GM12878 (cell line): ENCODE results near the gene NFKBIA. TPM values are rescaled to one million over a fixed set of nuclear protein-coding genes. Genes with fewer than 3 reads are reported as not detected.

ENCODE experiments used
- ATAC-seq: fragments of 200-7000 bp; cut with Tn5 transposase; 3 replicates; pipeline ENCODE4 v1.9.1; 2020; ENCODE audit warnings: mild to moderate bottlenecking, moderate library complexity
- BruUV-seq: library from RNA; stranded (reverse); fragments of 400-500 nt; replicated peaks from 2 replicates; lab custom pipeline; 2021; lab: Mats Ljungman, UMichigan
- CTCF ChIA-PET: fragments of 300-600 bp; sonication (Branson Sonifier 250); formaldehyde crosslinking; extraction: SDS; loops from one replicate; lab custom pipeline; 2021; ENCODE audit warnings: inconsistent platforms; lab: Yijun Ruan, JAX
- POLR2A ChIA-PET: fragments of 350-600 bp; formaldehyde crosslinking; extraction: SDS; loops from one replicate; lab custom pipeline; 2021; ENCODE audit warnings: inconsistent platforms; lab: Charles Lee
- RAD21 ChIA-PET: fragments of 300-600 bp; sonication (Branson Sonifier 250); formaldehyde crosslinking; loops from one replicate; lab custom pipeline; 2023; ENCODE audit warnings: antibody characterized with exemption; ENCODE audit not compliant: unreplicated experiment; lab: Charles Lee
- SMC1A ChIA-PET: fragments of 300-600 bp; sonication (Branson Sonifier 250); formaldehyde crosslinking; loops from one replicate; lab custom pipeline; 2023; ENCODE audit not compliant: unreplicated experiment, uncharacterized antibody; lab: Charles Lee
- DNase-seq: peaks from one replicate; pipeline ENCODE4 v3.0.0-alpha.2; 2011; ENCODE audit warnings: low read depth, low spot score
- FAIRE-seq: peaks from 3 replicates; lab custom pipeline; 2011; peaks lifted over from hg19 to GRCh38; lab: Jason Lieb, UNC
- H2AFZ ChIP-seq: 2 replicates; pipeline ENCODE4 v1.6.0; 2011; ENCODE audit warnings: low read depth, low read length, control low read depth; ENCODE audit not compliant: control insufficient read depth
- H3K27ac ChIP-seq: 2 replicates; pipeline ENCODE4 v1.5.1; 2011; ENCODE audit warnings: control low read depth; ENCODE audit not compliant: control insufficient read depth, insufficient read depth
- H3K27me3 ChIP-seq, 2 experiments: replicated peaks in 1 of 2; 2 replicates each; pipeline versions ENCODE4 v1.6.0 to v1.6.1; 2011; ENCODE audit warnings: low read length in 1 of 2; ENCODE audit not compliant: control insufficient read depth in 2 of 2, insufficient read depth in 2 of 2
- H3K36me3 ChIP-seq, 2 experiments: 2 replicates each; pipeline ENCODE4 v1.5.1; 2011; ENCODE audit warnings: low read length in 1 of 2; ENCODE audit not compliant: control insufficient read depth in 2 of 2, insufficient read depth in 2 of 2
- H3K4me1 ChIP-seq: 2 replicates; pipeline ENCODE4 v1.6.1; 2011; ENCODE audit warnings: mild to moderate bottlenecking, low read length, moderate library complexity, mixed read lengths; ENCODE audit not compliant: control insufficient read depth, insufficient read depth
- H3K4me2 ChIP-seq: 2 replicates; pipeline ENCODE4 v1.6.0; 2011; ENCODE audit warnings: control low read depth; ENCODE audit not compliant: control insufficient read depth, insufficient read depth
- H3K4me3 ChIP-seq: fragments of 200-600 bp; sonication (generic); 2 replicates; pipeline ENCODE4 v1.5.1; 2016
- H3K79me2 ChIP-seq: 2 replicates; pipeline ENCODE4 v1.6.0; 2011; ENCODE audit warnings: low read length; ENCODE audit not compliant: control insufficient read depth, insufficient read depth
- H3K9ac ChIP-seq: 2 replicates; pipeline ENCODE4 v1.8.0; 2011; ENCODE audit warnings: low read length, control low read depth, mixed read lengths; ENCODE audit not compliant: control insufficient read depth, insufficient read depth
- H3K9me3 ChIP-seq: replicated peaks from 3 replicates; pipeline ENCODE4 v1.5.1; 2011; ENCODE audit warnings: mild to moderate bottlenecking, low read length; ENCODE audit not compliant: control insufficient read depth, insufficient read depth
- H4K20me1 ChIP-seq: 2 replicates; pipeline ENCODE4 v1.6.0; 2011; ENCODE audit not compliant: control insufficient read depth, insufficient read depth
- EED ChIP-seq: sonication (generic); IDR thresholded peaks from 2 replicates; pipeline ENCODE4 v1.6.1; 2016; ENCODE audit warnings: antibody characterized with exemption, low read depth
- GABPA ChIP-seq: IDR thresholded peaks from 2 replicates; pipeline ENCODE4 v1.6.1; 2014; ENCODE audit warnings: antibody characterized with exemption, low read depth, mild to moderate bottlenecking, inconsistent platforms
- MLLT1 ChIP-seq: fragments of 450-650 bp; IDR thresholded peaks from 2 replicates; pipeline ENCODE4 v1.6.1; 2016; ENCODE audit warnings: mild to moderate bottlenecking
- NFYB ChIP-seq: IDR thresholded peaks from 2 replicates; pipeline ENCODE4 v1.6.1; 2011; ENCODE audit warnings: low read depth, mild to moderate bottlenecking, low read length, improper control_type of control experiment, moderate library complexity; ENCODE audit not compliant: insufficient read depth
- POLR2AphosphoS5 ChIP-seq: IDR thresholded peaks from 2 replicates; pipeline ENCODE4 v1.6.1; 2011; ENCODE audit warnings: mild to moderate bottlenecking, low read length, inconsistent platforms
- SRF ChIP-seq, 2 experiments: IDR thresholded peaks; 2 replicates each; pipeline ENCODE4 v1.6.1; 2011; ENCODE audit warnings: low read depth in 2 of 2, low read length in 2 of 2, mild to moderate bottlenecking in 1 of 2, moderate library complexity in 1 of 2
- TBL1XR1 ChIP-seq: IDR thresholded peaks from 2 replicates; pipeline ENCODE4 v1.6.1; 2012; ENCODE audit warnings: low read depth, low read length, improper control_type of control experiment
- ZNF274 ChIP-seq: IDR thresholded peaks from one replicate; pipeline ENCODE4 v1.8.0; 2011; ENCODE audit not compliant: insufficient read length, insufficient read depth
- WGBS: methylation state at CpG from one replicate; pipeline ENCODE4 v1.1.6; 2016; ENCODE audit warnings: low lambda C conversion rate; ENCODE audit not compliant: insufficient replicate concordance, insufficient coverage; ENCODE audit errors: missing lambda C conversion rate; 5-methylcytosine and 5-hydroxymethylcytosine counted together
- in situ Hi-C: fragments of 300-500 bp; cut with MboI; formaldehyde crosslinking; loops from 9 replicates; pipeline ENCODE4 v1.14.3; 2018; ENCODE audit warnings: mixed read lengths
- intact Hi-C: fragments of 100-400 bp; cut with micrococcal nuclease; formaldehyde crosslinking; loops from one replicate; pipeline ENCODE4 v1.14.2; 2022; ENCODE audit not compliant: unreplicated experiment
- polyA plus RNA-seq, 11 experiments: library from polyadenylated mRNA; depleted of rRNA in 4 of 11; unstranded in 6 of 11; stranded (reverse) in 5 of 11; fragments of >200 nt; fragmentation: Nextera tagmentation in 4 of 11; fragmentation: Illumina TruSeq in 1 of 11; extraction: Ambion mirVana in 4 of 11; extraction: Trizol in 1 of 11; gene quantifications; 1 replicate in 1 of 11; 2 replicates in 10 of 11; pipeline versions ENCODE4 v1.2.1 to v1.2.3, GENCODE V29; 2011 to 2016; ENCODE audit warnings: inconsistent platforms in 2 of 11, missing spikeins in 2 of 11, low read depth in 1 of 11
- total RNA-seq, 4 experiments: library from RNA; depleted of rRNA in 3 of 4; stranded (reverse); fragments of >200 nt in 3 of 4; fragmentation: Illumina TruSeq in 1 of 4; extraction: Trizol in 1 of 4; gene quantifications; 2 replicates each; pipeline versions ENCODE4 v1.2.1 to v1.2.3, GENCODE V29; 2013 to 2021
- TF ChIP-seq, protein P1 (sequence below): IDR thresholded peaks from 2 replicates; pipeline ENCODE4 v1.6.1; 2011; ENCODE audit warnings: low read depth, low read length, improper control_type of control experiment, borderline replicate concordance
- TF ChIP-seq, protein P2 (sequence below): IDR thresholded peaks from 2 replicates; pipeline ENCODE4 v1.6.1; 2012; ENCODE audit warnings: improper control_type of control experiment, low read depth, low read length; ENCODE audit not compliant: insufficient replicate concordance

The NFKBIA gene
- total and polyA plus RNA-seq, 10 of the 15 experiments (the other 5 are each of a cell fraction or from before 2014, with no cell fraction given), result 123 to 419 (median 267) TPM

- no peak for TF ChIP-seq GABPA
- TF ChIP-seq, protein P1, sequence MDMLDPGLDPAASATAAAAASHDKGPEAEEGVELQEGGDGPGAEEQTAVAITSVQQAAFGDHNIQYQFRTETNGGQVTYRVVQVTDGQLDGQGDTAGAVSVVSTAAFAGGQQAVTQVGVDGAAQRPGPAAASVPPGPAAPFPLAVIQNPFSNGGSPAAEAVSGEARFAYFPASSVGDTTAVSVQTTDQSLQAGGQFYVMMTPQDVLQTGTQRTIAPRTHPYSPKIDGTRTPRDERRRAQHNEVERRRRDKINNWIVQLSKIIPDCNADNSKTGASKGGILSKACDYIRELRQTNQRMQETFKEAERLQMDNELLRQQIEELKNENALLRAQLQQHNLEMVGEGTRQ, result no peak
- no peak for TF ChIP-seq TBL1XR1
- TF ChIP-seq, all 136 proteins: peak for 0
Measured at GRCh38 chr14:35387713-35388579, 16.6 kb downstream of the NFKBIA start (continued).

DNA sequence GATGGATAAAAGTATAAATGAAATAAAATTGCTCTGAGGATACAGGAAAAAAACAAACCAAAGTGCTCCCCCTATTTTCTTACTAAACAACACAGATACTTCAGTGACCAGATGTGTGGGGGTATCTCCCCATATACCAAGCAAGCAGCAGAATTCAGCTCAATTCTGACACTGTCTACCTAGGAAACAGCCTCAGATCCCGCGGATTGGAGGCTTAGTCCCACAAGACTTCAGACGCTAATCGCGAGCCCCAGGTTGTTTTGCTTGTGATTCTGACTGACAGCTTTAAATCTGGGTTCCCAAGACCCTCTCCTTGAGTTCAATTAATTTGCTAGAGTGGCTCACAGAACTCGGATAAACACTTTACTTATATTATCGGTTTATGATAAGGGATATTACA, 17.3 kb downstream of the NFKBIA start:
- Histone ChIP-seq H3K4me1 (no peaks in the 10 kb centered on the region), H3K79me2 (no peaks in the 10 kb centered on the region), H3K4me2 (no peak overlapping the region), H3K9ac (no peak overlapping the region), H3K36me3 (no peaks in the 10 kb centered on the region), H2AFZ (no peak overlapping the region), H3K4me3 (no peak overlapping the region), H3K9me3 (no peaks in the 10 kb centered on the region), H4K20me1 (no peaks in the 10 kb centered on the region), H3K27ac (no peak overlapping the region), H3K27me3 (no peaks in the 10 kb centered on the region)
- FAIRE-seq (no peak), ATAC-seq (no peak), DNase-seq (no peak)
- in situ Hi-C loops (no loop called here), intact Hi-C loops (no loop called here)
- RAD21 ChIA-PET, result no interaction called here
- POLR2A ChIA-PET, result no interaction called here
- BruUV-seq, result no TSS peak
- 47% methylated on average over 7 of the region's 7 CpGs for WGBS
- CTCF ChIA-PET, result no interaction called here
- SMC1A ChIA-PET, result no interaction called here
- TF ChIP-seq POLR2AphosphoS5 (no peak), SRF (IDR thresholded peaks at IDR 0.05; ENCODE audit: low read depth in 2 of 2, low read length in 2 of 2) (no peak), MLLT1 (no peak), EED (no peak), ZNF274 (no peak), NFYB (no peak)
- TF ChIP-seq, protein P2, sequence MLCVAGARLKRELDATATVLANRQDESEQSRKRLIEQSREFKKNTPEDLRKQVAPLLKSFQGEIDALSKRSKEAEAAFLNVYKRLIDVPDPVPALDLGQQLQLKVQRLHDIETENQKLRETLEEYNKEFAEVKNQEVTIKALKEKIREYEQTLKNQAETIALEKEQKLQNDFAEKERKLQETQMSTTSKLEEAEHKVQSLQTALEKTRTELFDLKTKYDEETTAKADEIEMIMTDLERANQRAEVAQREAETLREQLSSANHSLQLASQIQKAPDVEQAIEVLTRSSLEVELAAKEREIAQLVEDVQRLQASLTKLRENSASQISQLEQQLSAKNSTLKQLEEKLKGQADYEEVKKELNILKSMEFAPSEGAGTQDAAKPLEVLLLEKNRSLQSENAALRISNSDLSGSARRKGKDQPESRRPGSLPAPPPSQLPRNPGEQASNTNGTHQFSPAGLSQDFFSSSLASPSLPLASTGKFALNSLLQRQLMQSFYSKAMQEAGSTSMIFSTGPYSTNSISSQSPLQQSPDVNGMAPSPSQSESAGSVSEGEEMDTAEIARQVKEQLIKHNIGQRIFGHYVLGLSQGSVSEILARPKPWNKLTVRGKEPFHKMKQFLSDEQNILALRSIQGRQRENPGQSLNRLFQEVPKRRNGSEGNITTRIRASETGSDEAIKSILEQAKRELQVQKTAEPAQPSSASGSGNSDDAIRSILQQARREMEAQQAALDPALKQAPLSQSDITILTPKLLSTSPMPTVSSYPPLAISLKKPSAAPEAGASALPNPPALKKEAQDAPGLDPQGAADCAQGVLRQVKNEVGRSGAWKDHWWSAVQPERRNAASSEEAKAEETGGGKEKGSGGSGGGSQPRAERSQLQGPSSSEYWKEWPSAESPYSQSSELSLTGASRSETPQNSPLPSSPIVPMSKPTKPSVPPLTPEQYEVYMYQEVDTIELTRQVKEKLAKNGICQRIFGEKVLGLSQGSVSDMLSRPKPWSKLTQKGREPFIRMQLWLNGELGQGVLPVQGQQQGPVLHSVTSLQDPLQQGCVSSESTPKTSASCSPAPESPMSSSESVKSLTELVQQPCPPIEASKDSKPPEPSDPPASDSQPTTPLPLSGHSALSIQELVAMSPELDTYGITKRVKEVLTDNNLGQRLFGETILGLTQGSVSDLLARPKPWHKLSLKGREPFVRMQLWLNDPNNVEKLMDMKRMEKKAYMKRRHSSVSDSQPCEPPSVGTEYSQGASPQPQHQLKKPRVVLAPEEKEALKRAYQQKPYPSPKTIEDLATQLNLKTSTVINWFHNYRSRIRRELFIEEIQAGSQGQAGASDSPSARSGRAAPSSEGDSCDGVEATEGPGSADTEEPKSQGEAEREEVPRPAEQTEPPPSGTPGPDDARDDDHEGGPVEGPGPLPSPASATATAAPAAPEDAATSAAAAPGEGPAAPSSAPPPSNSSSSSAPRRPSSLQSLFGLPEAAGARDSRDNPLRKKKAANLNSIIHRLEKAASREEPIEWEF, result no peak
